Subcutaneous abdominal adipose tissue (tissue), 5 donors: ENCODE data around the gene COG5.

Source experiments
- H3K27ac ChIP-seq: one replicate; pipeline ENCODE4 v1.7.0; 2013; ENCODE audit warnings: low read depth, mild to moderate bottlenecking, inconsistent platforms, low read length, moderate library complexity
- H3K27me3 ChIP-seq, 5 donors: one replicate each; pipeline ENCODE4 v1.7.0; 2013; ENCODE audit warnings: low read length in 5 of 5, inconsistent platforms in 1 of 5; ENCODE audit not compliant: control insufficient read depth in 5 of 5, insufficient read depth in 4 of 5
- H3K36me3 ChIP-seq, 5 donors: one replicate each; pipeline ENCODE4 v1.7.0; 2013; ENCODE audit warnings: low read length in 5 of 5; ENCODE audit not compliant: control insufficient read depth in 5 of 5, insufficient read depth in 5 of 5
- H3K4me1 ChIP-seq, 5 donors: one replicate each; pipeline ENCODE4 v1.7.0; 2013; ENCODE audit warnings: low read length in 5 of 5, mild to moderate bottlenecking in 3 of 5, moderate library complexity in 1 of 5; ENCODE audit not compliant: control insufficient read depth in 5 of 5, insufficient read depth in 5 of 5
- H3K4me3 ChIP-seq, 5 donors: one replicate each; pipeline ENCODE4 v1.7.0; 2013; ENCODE audit warnings: low read length in 5 of 5, low read depth in 1 of 5
- H3K9ac ChIP-seq, 5 donors: one replicate each; pipeline ENCODE4 v1.7.0; 2013; ENCODE audit warnings: low read length in 5 of 5, mild to moderate bottlenecking in 4 of 5, moderate library complexity in 3 of 5
- H3K9me3 ChIP-seq, 5 donors: one replicate each; pipeline ENCODE4 v1.7.0; 2013; ENCODE audit warnings: low read length in 5 of 5; ENCODE audit not compliant: control insufficient read depth in 5 of 5
- donor health status: healthy.
- donor health status: healthy.
- donor health status: healthy.
- donor health status: healthy.
- donor health status: healthy.

Gene COG5

GRCh38 chr7:107526672-107527071 is 37.0 kb downstream of the COG5 start:
- Histone ChIP-seq H3K36me3 (peaks cover 0 to 9% (median 3%) of the 10 kb centered on the region in 5 donors), H3K9me3 (no peaks in the 10 kb centered on the region), H3K27ac (no peak overlapping the region), H3K9ac (no peak overlapping the region), H3K4me1 (no peaks in the 10 kb centered on the region), H3K27me3 (no peaks in the 10 kb centered on the region), H3K4me3 (no peak overlapping the region)

GRCh38 chr7:107506674-107507339 is 56.9 kb downstream of the COG5 start:
- Histone ChIP-seq H3K36me3 (peaks cover 0 to 9% (median 2%) of the 10 kb centered on the region in 5 donors), H3K9ac (no peak overlapping the region), H3K27me3 (no peaks in the 10 kb centered on the region), H3K9me3 (no peaks in the 10 kb centered on the region), H3K4me1 (peaks cover 0 to 12% (median 8%) of the 10 kb centered on the region in 5 donors), H3K27ac (no peak overlapping the region), H3K4me3 (no peak overlapping the region)

- no peak overlapping the region for H3K9ac ChIP-seq
- no peak overlapping the region for H3K4me3 ChIP-seq
- peaks cover 0 to 12% (median 8%) of the 10 kb centered on the region in 5 donors for H3K4me1 ChIP-seq
- peaks cover 0 to 9% (median 2%) of the 10 kb centered on the region in 5 donors for H3K36me3 ChIP-seq
- no peak overlapping the region for H3K27ac ChIP-seq
- no peaks in the 10 kb centered on the region for H3K27me3 ChIP-seq
- no peaks in the 10 kb centered on the region for H3K9me3 ChIP-seq
These were observed 57.6 kb downstream of the COG5 start for GRCh38 chr7:107505997-107506673.

- H3K36me3 ChIP-seq = peaks cover 0 to 9% (median 2%) of the 10 kb centered on the region in 5 donors
- no peak overlapping the region for H3K27ac ChIP-seq
- H3K9ac ChIP-seq = no peak overlapping the region
- no peaks in the 10 kb centered on the region for H3K9me3 ChIP-seq
- H3K4me3 ChIP-seq = no peak overlapping the region
- no peaks in the 10 kb centered on the region for H3K27me3 ChIP-seq
- peaks cover 0 to 12% (median 8%) of the 10 kb centered on the region in 5 donors for H3K4me1 ChIP-seq
These were observed 58.4 kb downstream of the COG5 start for GRCh38 chr7:107505362-107505761.

GRCh38 chr7:107503687-107504086 is 60.0 kb downstream of the COG5 start:
- Histone ChIP-seq H3K27me3 (no peaks in the 10 kb centered on the region), H3K36me3 (peaks cover 0 to 9% (median 2%) of the 10 kb centered on the region in 5 donors), H3K27ac (no peak overlapping the region), H3K4me1 (peaks cover 0 to 12% (median 8%) of the 10 kb centered on the region in 5 donors), H3K9ac (no peak overlapping the region), H3K9me3 (no peaks in the 10 kb centered on the region), H3K4me3 (no peak overlapping the region)

GRCh38 chr7:107502797-107503196 is 60.9 kb downstream of the COG5 start:
- H3K4me1 ChIP-seq = peaks cover 0 to 12% (median 8%) of the 10 kb centered on the region in 5 donors
- no peaks in the 10 kb centered on the region for H3K27me3 ChIP-seq
- no peaks in the 10 kb centered on the region for H3K9me3 ChIP-seq
- H3K4me3 ChIP-seq = no peak overlapping the region
- H3K36me3 ChIP-seq = peaks cover 0 to 9% (median 2%) of the 10 kb centered on the region in 5 donors
- no peak overlapping the region for H3K9ac ChIP-seq
- no peak overlapping the region for H3K27ac ChIP-seq

- Histone ChIP-seq H3K27me3 (no peaks in the 10 kb centered on the region), H3K4me3 (no peak overlapping the region), H3K4me1 (peaks cover 0 to 12% (median 8%) of the 10 kb centered on the region in 5 donors), H3K36me3 (peaks cover 0 to 9% (median 2%) of the 10 kb centered on the region in 5 donors), H3K27ac (no peak overlapping the region), H3K9me3 (no peaks in the 10 kb centered on the region), H3K9ac (no peak overlapping the region)
These were observed 61.6 kb downstream of the COG5 start for GRCh38 chr7:107502154-107502553.

- no peak overlapping the region for H3K4me3 ChIP-seq
- H3K9ac ChIP-seq = no peak overlapping the region
- H3K36me3 ChIP-seq = peaks cover 0 to 9% (median 2%) of the 10 kb centered on the region in 5 donors
- no peaks in the 10 kb centered on the region for H3K27me3 ChIP-seq
- peaks cover 0 to 7% (median 5%) of the 10 kb centered on the region in 5 donors for H3K4me1 ChIP-seq
- no peak overlapping the region for H3K27ac ChIP-seq
- H3K9me3 ChIP-seq = no peaks in the 10 kb centered on the region
These were observed 62.1 kb downstream of the COG5 start for GRCh38 chr7:107501593-107501992.

GRCh38 chr7:107499731-107500130 is 64.0 kb downstream of the COG5 start:
- H3K27ac ChIP-seq = no peak overlapping the region
- H3K9me3 ChIP-seq = no peaks in the 10 kb centered on the region
- no peaks in the 10 kb centered on the region for H3K27me3 ChIP-seq
- no peak overlapping the region for H3K9ac ChIP-seq
- H3K4me1 ChIP-seq = no peaks in the 10 kb centered on the region
- H3K4me3 ChIP-seq = no peak overlapping the region
- no peaks in the 10 kb centered on the region for H3K36me3 ChIP-seq

GRCh38 chr7:107495516-107495915 is 68.2 kb downstream of the COG5 start:
- no peaks in the 10 kb centered on the region for H3K9me3 ChIP-seq
- H3K27me3 ChIP-seq = no peaks in the 10 kb centered on the region
- H3K27ac ChIP-seq = no peak overlapping the region
- no peak overlapping the region for H3K9ac ChIP-seq
- H3K4me1 ChIP-seq = no peaks in the 10 kb centered on the region
- no peaks in the 10 kb centered on the region for H3K36me3 ChIP-seq
- H3K4me3 ChIP-seq = no peak overlapping the region
